ENCODE results near the gene SAYSD1.

SAYSD1 gene

DNA sequence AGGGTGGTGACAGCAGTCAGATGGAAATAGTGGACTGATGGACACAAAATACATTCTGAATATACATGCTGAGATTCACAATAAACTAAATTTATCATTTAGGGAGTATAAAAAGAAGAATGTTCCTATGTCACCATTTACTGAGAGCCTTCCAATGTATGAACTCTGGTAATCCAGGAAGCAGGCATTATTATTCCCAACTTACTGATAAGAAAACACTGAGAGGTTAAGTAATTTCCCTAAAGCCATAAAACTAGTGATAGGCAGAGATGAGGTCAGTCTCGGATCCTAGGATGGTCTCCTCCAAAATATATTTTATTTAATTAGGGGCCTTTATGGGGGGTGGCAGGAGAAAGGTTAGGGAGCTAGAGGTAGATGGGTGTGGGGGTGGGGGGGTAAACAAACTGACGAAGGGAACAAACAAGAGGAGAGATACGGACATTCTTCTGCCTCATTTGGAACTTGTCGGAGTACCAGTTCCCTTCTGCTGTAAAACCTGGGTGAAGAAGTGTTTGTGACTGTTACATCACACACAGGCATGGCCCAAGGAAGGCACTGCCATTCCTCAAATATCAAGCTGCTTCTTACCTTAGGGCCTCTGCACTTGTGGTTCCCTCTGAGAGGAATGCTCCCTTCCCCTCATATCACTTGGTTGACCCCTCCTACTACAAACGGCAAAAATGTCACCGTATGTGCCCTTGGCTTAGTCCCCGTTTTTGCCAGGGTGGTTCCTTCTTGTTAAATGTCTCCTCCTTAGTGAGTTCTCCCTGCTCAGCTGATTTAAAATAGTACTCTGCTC lies 6.7 kb downstream of the SAYSD1 start:
- no peak for DNase-seq (ENCODE audit: low read depth in 2 of 2)

DNA sequence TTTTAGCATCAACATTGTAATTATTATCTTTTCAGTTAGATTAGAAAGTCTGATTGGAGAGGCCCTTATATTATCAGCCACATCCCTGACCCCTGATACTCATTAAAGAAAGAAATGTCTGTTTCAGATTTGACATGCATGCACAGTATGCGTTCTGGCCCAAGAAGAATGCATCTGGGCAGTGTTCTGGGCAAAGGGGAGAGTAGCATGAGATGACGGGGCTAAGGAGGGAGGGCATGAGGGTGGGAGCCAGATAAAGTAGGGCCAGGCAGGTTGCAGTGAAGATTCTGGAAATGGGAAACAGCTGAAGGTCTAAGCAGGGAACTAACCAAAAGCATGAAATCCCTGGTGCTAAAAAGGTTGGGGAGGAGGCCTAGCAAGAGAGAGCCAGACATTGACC lies 7.3 kb downstream of the SAYSD1 start:
- DNase-seq (ENCODE audit: low read depth in 2 of 2): no peak

DNA sequence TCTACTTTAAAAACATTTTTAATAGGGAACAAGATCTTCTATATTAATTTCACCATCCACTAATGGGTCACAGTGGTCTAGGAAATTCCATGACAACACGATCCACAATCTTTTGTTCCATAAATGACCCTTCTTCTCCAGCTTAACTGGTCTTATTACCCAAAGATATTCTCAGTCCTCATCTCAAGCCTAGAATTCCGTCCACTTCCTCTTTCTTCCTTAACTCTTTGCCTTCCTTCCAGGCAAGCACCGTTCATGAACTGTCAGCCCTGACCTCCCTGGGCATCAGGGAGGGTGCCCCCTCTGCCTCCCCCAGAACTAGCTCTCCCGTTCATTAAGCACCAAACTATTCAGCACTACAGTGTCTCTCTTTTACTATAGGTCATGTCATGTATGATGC lies 8.0 kb downstream of the SAYSD1 start:
- DNase-seq (ENCODE audit: low read depth in 2 of 2): no peak

DNA sequence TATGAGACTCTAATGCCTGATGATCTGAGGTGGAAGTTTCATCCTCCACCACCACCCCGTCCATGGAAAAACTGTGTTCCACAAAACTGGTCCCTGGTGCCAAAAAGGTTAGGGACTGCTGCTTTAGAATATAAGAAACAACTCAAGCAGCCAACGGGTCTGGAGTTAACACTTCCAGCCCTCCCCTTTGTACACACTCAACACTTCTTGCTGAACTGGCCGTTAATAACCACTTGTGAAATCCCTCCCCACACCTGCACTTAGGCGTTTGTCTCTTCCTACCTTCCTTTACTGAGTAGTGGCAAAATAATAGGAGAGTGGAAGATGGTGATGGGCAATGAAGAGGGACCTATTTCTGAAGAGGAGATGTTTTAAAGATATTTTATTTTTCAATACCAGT lies 10.5 kb downstream of the SAYSD1 start:
- DNase-seq (ENCODE audit: low read depth in 2 of 2): no peak

DNA sequence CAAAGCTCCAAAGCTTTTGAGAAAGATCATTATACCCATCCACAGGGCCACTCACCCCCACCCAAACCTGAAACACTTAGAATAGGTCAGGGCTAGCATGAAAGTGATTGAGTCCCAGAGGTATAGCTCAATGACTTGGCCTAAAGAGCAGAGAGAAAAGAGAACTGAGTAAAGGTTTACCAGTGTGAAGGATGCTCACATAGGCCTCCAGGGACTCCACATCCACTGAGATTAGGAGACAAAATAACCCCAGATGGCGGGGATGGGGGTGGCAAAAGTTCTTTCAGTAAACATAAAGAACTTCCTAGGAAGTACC lies 12.2 kb downstream of the SAYSD1 start:
- DNase-seq (ENCODE audit: low read depth in 2 of 2): no peak

DNA sequence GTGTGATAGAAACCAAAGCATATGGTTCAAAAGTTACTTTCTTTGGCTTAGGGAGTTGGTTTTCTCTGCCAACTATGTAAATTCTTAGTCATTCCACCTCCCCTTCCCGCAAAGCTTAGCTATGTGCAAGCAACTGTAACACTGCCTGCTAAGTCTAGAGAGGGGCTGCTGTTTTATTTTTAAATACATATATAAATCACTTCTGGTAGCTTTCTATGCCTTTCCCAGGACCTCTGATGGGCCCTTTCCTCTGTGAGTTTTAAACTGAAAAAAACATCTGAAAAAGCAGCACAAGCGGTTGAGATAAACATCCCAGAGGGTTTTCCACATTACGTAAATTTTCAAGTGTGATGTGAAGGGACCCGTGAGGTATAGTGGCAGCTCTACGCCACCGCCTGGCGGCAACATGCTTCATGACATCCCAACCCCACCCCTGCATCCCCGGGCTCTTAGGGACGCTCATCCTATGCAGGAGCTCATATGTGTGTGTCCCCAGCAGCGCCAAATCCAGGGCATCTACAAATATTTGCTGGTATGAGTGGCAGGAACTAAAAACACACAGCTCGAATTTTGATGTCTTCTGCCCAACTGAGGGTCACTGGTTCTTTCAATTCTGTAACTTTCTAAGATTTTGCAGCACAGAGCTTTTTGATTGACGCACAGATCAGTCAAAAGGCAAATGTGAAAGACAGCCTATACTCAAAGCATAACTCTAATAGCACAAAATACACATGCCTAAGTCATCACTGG lies 12.7 kb downstream of the SAYSD1 start:
- DNase-seq (ENCODE audit: low read depth in 2 of 2): no peak

DNA sequence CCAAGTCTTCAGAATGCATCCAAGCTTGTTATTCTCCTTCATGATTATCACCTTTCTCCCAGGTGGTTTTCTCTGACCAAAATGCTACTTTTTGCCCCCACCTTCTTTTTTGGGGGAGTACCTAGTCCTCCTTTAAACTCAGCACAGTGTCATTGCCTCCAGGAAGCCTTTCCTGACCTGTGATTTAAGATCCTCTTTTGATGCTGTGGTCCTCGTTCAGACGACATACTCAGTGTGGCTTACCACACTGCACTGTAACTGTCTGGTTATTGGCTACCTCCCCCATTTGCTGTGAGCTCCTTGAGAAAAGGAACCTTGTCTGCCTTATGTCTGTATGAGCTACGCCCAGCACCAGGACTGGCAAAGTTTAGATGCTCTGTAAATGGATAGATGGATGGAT lies 14.6 kb downstream of the SAYSD1 start:
- DNase-seq (ENCODE audit: low read depth in 2 of 2): no peak

DNA sequence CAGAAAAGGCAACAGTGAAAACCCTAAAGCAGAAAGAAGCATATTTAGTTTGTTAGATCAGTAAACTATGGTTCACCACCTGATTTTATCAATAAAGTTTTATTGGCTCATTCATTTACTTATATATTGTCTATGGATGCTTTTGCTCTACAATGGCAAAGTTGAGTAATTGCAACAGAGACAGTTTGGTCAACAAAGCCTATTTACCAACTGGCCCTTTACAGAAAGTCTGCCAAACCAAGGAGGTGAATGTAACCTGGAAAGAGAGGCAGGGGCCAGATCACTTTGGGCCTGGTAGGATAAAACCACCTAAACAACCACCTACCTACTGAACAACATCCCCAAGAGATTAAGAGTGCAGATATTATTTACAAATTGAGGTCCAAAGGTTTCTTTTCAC lies 19.4 kb downstream of the SAYSD1 start:
- DNase-seq (ENCODE audit: low read depth in 2 of 2): no peak

DNA sequence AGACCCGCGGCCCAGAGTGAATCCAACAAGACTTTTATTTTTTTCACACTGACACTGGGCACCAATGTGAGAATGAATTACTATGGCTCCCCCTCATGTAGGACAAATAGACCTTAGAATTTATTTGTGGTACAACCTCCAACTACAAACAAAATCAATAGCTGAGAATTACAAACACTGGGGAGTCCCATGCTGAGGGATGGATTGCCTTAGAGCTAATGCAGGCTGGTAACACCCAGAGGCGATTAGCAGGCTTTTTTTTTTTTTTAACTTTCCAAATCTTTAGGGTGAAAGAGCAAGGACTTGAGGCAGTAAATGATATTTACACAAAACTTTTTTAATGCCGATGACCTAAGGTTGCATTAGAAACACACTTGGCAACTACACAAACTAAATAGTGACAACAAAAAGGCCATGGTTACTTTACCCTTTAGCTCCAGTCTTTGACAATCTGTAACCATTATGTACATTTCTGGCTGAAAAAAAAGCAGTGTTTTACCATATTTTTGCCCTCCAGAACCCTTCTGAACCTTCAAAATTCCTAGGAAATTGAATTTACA lies 21.8 kb downstream of the SAYSD1 start:
- no peak for DNase-seq (ENCODE audit: low read depth in 2 of 2)

DNA sequence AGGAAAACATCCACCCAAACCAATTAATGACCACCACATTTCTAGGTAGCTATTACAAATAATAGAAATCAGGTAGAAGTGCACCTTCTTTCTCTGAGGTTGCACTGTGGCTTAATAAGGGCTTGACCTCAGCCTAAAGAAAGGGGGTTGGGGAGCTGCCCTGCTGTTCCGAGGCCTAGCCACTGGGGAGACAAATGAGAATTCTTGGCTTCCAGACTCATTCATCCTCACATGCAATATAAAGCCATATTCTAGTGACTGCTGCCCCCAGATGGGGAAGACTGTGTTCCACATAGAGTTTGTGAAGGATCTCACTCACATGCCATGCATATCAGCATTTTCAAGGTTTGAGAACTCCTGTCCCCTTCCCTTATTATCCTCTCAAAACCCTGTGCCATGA lies 22.9 kb downstream of the SAYSD1 start:
- no peak for DNase-seq (ENCODE audit: low read depth in 2 of 2)

DNA sequence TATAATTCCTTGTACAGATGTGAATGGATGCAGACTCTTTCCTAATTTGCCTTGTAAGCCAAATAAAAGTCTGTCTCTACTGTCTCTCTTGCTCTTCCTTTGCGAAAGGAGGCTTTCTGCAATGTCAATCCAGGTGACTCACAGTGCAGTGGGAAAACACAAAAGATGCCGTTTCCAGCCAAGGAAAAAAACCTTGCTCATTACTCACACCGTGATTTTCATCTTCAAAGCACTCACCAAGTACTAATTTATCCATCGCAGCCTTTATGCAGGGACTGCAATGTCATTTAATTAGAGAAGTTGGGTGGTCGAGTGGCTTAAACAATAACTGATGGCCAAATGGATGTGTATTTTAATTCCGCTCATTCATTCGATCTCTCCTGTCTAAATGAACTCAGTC lies 23.8 kb downstream of the SAYSD1 start:
- DNase-seq (ENCODE audit: low read depth in 2 of 2): no peak

DNA sequence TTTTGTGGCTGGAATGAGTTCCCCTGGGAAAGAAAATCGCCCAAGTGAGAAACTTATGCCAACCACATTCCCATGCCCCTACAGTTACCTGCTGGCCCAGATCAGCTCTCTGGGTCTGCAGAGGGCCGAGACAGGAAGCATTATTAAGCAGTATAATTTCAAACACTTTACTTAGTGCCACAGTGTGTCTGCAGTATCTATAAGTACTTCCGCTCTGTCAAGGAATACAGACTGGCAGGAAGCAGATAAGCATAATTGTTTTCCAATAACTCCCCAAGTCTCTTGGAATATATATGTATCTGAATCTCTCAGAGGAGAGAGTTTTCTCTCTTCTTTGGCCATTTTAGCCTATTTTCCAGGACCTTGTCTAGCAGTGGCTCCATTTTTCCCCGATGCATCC lies 24.9 kb downstream of the SAYSD1 start:
- no peak for DNase-seq (ENCODE audit: low read depth in 2 of 2)

DNA sequence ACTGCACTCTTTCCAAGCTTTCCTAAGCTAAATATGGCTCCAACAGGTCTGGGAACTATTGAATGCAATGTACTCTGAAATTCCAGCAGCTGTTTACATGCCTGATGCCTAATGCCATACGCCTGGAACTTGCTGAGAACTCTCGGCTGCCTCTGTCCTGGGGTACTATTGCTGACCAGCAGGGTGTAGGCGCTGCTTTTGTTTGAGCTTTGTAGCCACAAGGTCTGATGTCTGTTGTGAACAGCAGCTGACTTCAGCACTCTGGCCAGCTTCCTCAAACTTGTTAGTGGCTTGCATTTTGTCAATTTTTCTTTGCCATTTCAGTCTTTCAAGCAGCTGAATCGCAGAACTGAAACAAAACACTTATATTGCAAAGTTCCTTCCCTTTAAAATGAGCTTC lies 26.7 kb downstream of the SAYSD1 start:
- DNase-seq (ENCODE audit: low read depth in 2 of 2): no peak

DNA sequence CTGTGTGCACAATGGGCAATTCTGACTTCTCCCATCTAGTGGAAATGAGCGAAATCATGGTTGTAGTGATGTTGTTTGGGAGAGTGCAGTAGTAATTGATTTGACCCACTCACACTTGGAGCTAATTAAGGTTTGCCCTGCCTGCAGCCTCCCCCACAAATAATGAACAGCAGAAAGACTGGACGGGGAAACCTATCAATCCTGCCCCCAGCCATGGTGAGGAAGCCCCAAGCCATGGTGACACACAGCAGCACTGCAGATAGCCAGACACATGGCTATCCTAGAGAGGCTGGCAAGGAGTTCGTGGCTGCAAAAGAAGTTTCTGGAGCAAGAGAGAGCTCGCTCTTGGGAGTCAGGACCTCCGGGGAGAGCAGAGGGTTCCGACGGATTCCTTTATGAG lies 27.8 kb downstream of the SAYSD1 start:
- no peak for DNase-seq (ENCODE audit: low read depth in 2 of 2)

DNA sequence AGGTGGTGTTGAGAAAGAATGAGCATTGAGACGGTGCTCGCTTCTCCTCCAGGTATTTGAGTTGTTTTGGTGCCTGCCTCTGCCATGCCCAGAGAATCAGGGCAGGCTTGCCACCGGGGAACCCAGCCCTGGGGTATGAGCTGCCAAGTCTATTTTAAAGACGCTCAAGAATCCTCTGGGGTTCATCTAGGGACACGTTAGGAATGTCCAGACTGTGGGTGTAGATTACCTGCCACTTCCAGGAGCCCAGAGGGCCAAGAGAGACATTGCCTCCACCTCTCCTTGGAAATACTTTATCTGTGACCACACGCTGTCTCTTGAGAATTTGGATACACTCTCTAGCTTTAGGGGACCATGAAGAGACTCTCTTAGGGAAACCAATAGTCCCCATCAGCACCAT lies 28.3 kb downstream of the SAYSD1 start:
- no peak for DNase-seq (ENCODE audit: low read depth in 2 of 2)

DNA sequence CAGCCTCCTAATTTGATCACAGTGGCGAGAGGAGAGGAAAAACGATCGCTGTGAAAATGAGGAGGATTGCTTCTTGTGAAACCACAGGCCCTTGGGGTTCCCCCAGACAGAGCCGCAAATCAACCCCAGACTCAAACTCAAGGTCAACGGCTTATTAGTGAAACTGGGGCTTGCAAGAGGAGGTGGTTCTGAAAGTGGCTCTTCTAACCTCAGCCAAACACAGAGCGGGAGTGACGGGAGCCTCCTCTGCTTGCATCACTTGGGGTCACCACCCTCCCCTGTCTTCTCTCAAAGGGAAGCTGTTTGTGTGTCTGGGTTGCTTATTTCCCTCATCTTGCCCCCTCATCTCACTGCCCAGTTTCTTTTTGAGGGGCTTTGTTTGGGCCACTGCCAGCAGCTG lies 28.7 kb downstream of the SAYSD1 start:
- no peak for DNase-seq (ENCODE audit: low read depth in 2 of 2)

DNA sequence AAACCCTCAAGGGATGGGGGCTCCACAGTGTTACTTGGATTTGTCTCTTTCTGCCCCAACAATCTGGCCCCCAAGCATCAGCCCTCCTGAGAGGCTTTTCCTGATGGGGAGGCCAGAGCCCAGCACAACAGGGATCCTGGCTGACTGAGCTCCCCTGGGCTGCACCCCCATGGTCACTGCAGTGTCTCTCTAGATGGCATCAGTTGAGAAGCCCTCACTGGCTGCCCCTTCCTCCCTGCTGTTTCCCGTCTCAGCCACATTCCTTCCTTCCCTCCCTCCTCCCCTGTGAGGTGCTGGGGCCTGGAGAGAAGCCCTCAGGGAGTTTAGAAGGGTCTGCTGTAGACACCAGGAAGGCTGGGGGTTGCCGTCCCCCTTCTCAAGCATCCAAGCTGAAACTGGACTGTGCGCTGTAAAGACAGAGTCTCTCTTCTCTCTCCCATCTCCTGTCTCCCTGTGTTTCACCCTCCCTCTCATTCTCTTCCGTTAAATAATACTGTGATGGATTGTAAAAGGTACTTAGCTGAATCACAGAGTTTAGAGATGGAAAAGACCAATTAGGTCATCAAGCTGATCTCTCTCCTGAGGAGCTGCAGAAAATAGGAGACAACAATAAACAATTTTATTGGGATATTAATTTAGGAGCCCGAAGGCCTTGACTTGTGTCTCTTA lies 29.7 kb downstream of the SAYSD1 start:
- DNase-seq (ENCODE audit: low read depth in 2 of 2): no peak

DNA sequence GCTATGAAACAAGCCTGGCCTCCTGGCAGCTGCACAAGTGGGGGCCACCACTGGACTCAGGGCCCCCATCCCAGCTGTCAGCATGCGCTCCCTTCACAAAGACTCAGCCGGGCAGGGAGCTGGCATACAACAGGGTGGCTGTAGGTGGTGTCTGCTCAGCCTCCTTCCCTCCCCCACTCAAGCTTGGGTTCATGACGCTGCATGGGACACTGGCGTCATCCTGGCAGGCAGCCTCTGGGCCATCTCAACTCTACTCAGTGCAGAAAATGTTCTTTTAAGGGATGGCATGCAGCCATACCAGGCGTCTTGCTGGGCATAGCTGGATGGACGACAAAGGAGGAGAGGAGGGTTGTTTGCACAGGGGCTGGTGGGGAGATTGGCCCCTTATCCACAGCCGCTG lies 30.5 kb downstream of the SAYSD1 start:
- DNase-seq (ENCODE audit: low read depth in 2 of 2): no peak

DNA sequence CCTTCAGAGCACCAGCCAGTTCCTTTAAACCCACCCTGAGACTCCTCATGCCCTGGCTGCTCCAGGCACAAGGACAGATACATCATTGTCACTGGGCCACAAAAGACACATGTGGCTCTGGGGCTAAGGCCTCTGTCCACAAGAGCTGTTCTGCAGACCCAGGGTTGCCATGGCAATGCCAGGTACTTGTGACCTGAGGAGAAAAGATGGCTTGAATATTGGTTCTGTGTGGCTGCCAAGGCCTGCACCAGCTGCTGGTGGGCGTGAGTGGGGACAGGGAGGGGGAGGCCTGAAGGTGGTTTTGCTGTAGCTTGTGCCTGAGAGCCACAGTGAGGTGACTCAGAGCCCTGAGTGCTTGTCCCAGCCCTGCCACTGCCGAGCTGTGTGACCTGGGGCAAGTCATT lies 31.8 kb downstream of the SAYSD1 start:
- DNase-seq (ENCODE audit: low read depth in 2 of 2): no peak

DNA sequence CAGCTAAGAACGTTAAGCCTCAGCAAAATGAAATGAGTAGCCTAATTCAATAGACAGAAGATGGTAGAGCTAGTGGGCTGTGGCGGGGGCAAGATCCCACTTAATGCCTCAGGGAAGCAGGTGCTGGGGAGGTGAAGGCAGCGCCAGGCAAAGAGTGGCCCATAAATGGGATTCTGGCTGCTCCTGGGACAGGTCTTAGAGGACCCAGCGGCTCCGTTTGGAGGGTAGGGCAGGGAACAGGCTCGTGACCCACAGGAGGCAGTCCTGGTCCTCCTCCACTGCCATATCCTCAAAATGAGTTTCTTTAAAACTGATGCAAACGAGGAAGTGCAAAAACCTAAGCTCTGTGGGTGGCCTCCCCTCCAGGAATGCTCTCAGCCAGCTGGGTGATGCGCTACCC lies 32.7 kb downstream of the SAYSD1 start:
- no peak for DNase-seq (ENCODE audit: low read depth in 2 of 2)

DNA sequence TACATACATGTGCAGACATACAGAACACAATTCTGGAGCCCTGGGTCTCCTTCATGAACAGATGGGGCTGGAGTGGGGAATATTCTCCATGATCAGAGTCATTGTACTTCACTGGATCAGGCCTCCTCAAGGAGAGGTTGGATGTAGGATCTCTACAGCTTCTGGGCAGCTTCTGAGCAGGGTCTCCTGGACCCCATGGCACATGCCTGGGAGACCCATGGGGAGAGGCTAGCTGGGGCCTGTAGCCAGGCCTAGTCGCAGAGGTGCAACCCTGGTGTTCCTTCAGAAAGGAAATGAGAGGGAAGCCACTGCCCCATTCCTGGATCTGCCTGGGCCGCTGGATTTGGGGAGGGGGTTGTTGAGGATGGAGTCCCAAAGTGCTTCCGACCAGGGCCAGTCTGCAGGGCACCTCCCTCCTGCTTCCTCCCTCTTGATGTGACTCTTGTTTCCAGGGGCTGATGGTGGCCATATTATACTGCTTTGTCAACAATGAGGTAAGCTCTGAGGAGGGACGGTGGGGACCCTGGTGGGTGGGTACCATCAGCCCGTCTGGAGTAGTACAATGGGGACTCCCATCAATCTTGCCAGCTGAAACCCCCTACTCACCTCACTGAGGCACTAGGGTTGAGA lies 34.6 kb downstream of the SAYSD1 start:
- DNase-seq (ENCODE audit: low read depth in 2 of 2): no peak

Measured in activated CD8-positive, alpha-beta memory T cell treated with anti-CD3 and anti-CD28 coated beads for 4 hours (primary cell).